IMR-90 (cell line): ENCODE data around the gene TSR3. TPM values are rescaled to one million over a fixed set of nuclear protein-coding genes. Genes with fewer than 3 reads are reported as not detected.

ENCODE experiments used
- ATAC-seq: fragments of 200-7000 bp; cut with Tn5 transposase; 2 replicates; pipeline ENCODE4 v1.9.1; 2020; ENCODE audit warnings: low read depth, mild to moderate bottlenecking, moderate library complexity
- BruUV-seq: library from RNA; stranded (reverse); fragments of 400-500 nt; replicated peaks from 2 replicates; lab custom pipeline; 2021; lab: Mats Ljungman, UMichigan
- CTCF ChIA-PET: fragments of 300-600 bp; formaldehyde crosslinking; extraction: SDS; loops from one replicate; lab custom pipeline; 2021; ENCODE audit warnings: antibody characterized with exemption; lab: Yijun Ruan, JAX
- POLR2A ChIA-PET: fragments of 300-600 bp; sonication (Branson Sonifier 250); formaldehyde crosslinking; loops from one replicate; lab custom pipeline; 2022; ENCODE audit warnings: antibody characterized with exemption; ENCODE audit not compliant: unreplicated experiment; lab: Charles Lee
- DNase-seq: peaks from one replicate; pipeline ENCODE4 v3.0.0; 2013
- H2AFZ ChIP-seq: replicated peaks from 2 replicates; pipeline ENCODE3; 2013; ENCODE audit warnings: low read length, mild to moderate bottlenecking; ENCODE audit not compliant: poor library complexity
- H2AK5ac ChIP-seq: 2 replicates; pipeline ENCODE4 v1.6.1; 2013; ENCODE audit warnings: low read depth, low read length, inconsistent platforms
- H2AK9ac ChIP-seq: replicated peaks from 2 replicates; pipeline ENCODE3; 2013; ENCODE audit warnings: mild to moderate bottlenecking, low read depth, low read length, moderate library complexity; ENCODE audit not compliant: poor library complexity
- H2BK120ac ChIP-seq: 2 replicates; pipeline ENCODE4 v1.6.1; 2013; ENCODE audit warnings: low read depth, low read length, inconsistent platforms
- H2BK15ac ChIP-seq: 3 replicates; pipeline ENCODE4 v1.6.1; 2013; ENCODE audit warnings: low read depth, low read length, inconsistent platforms
- H2BK20ac ChIP-seq: 2 replicates; pipeline ENCODE4 v1.6.1; 2013; ENCODE audit warnings: low read depth, mild to moderate bottlenecking, inconsistent platforms, low read length, moderate library complexity
- H2BK5ac ChIP-seq: 2 replicates; pipeline ENCODE4 v1.6.1; 2013; ENCODE audit warnings: mild to moderate bottlenecking, low read depth, low read length, inconsistent platforms; ENCODE audit not compliant: poor library complexity, severe bottlenecking
- H3K14ac ChIP-seq: replicated peaks from 2 replicates; pipeline ENCODE4 v1.6.1; 2013; ENCODE audit warnings: low read depth, low read length, inconsistent platforms
- H3K18ac ChIP-seq: 2 replicates; pipeline ENCODE4 v1.6.1; 2013; ENCODE audit warnings: low read depth, low read length, control low read depth
- H3K23ac ChIP-seq: 2 replicates; pipeline ENCODE4 v1.6.1; 2013; ENCODE audit warnings: low read depth, low read length, inconsistent platforms
- H3K27ac ChIP-seq: 2 replicates; pipeline ENCODE4 v1.5.1; 2013; ENCODE audit warnings: mild to moderate bottlenecking, control low read depth, low read length; ENCODE audit not compliant: insufficient read depth
- H3K27me3 ChIP-seq: 2 replicates; pipeline ENCODE4 v1.6.1; 2013; ENCODE audit warnings: low read length; ENCODE audit not compliant: control insufficient read depth, insufficient read depth
- H3K36me3 ChIP-seq: 2 replicates; pipeline ENCODE4 v1.6.1; 2013; ENCODE audit warnings: low read length, mixed read lengths; ENCODE audit not compliant: control insufficient read depth, insufficient read depth
- H3K4ac ChIP-seq: 2 replicates; pipeline ENCODE4 v1.6.1; 2013; ENCODE audit warnings: low read depth, low read length, inconsistent platforms
- H3K4me1 ChIP-seq: 2 replicates; pipeline ENCODE4 v1.6.1; 2013; ENCODE audit warnings: low read length, mixed read lengths; ENCODE audit not compliant: control insufficient read depth, insufficient read depth
- H3K4me2 ChIP-seq: 2 replicates; pipeline ENCODE4 v1.6.1; 2013; ENCODE audit warnings: low read depth, mild to moderate bottlenecking, control low read depth, low read length, moderate library complexity
- H3K4me3 ChIP-seq: 2 replicates; pipeline ENCODE4 v1.5.1; 2013; ENCODE audit warnings: low read depth, mild to moderate bottlenecking, control low read depth, low read length, moderate library complexity; ENCODE audit not compliant: insufficient read depth
- H3K56ac ChIP-seq: 2 replicates; pipeline ENCODE4 v1.6.1; 2013; ENCODE audit warnings: low read length, inconsistent platforms; ENCODE audit not compliant: insufficient read depth; ENCODE audit errors: extremely low read depth
- H3K79me1 ChIP-seq, 2 experiments: 2 replicates each; pipeline ENCODE4 v1.6.1; 2013; ENCODE audit warnings: low read length in 2 of 2, inconsistent platforms in 1 of 2, low read depth in 1 of 2
- H3K9ac ChIP-seq: 2 replicates; pipeline ENCODE4 v1.6.1; 2013; ENCODE audit warnings: low read depth, low read length, control low read depth
- H3K9me1 ChIP-seq: 2 replicates; pipeline ENCODE4 v1.6.1; 2013; ENCODE audit warnings: low read length, inconsistent platforms; ENCODE audit not compliant: insufficient read depth
- H3K9me3 ChIP-seq: 2 replicates; pipeline ENCODE4 v1.6.1; 2013; ENCODE audit warnings: low read length; ENCODE audit not compliant: control insufficient read depth, insufficient read depth
- H4K20me1 ChIP-seq: 2 replicates; pipeline ENCODE4 v1.6.1; 2013; ENCODE audit warnings: low read length, inconsistent platforms; ENCODE audit not compliant: insufficient read depth
- H4K5ac ChIP-seq: 2 replicates; pipeline ENCODE4 v1.6.1; 2013; ENCODE audit warnings: mild to moderate bottlenecking, low read depth, low read length, control low read depth
- H4K8ac ChIP-seq, 2 experiments: 2 replicates each; pipeline ENCODE4 v1.6.1; 2013; ENCODE audit warnings: low read depth in 2 of 2, low read length in 2 of 2, control low read depth in 1 of 2, inconsistent platforms in 1 of 2
- H4K91ac ChIP-seq: 2 replicates; pipeline ENCODE4 v1.6.1; 2013; ENCODE audit warnings: low read depth, low read length, inconsistent platforms; ENCODE audit not compliant: insufficient read depth
- CHD1 ChIP-seq: IDR thresholded peaks from 2 replicates; pipeline ENCODE4 v1.6.1; 2012; ENCODE audit warnings: low read depth, low read length, improper control_type of control experiment
- RAD21 ChIP-seq: IDR thresholded peaks from 2 replicates; pipeline ENCODE4 v1.6.1; 2012; ENCODE audit warnings: low read length, improper control_type of control experiment
- WGBS, 2 experiments: methylation state at CpG; one replicate each; pipeline versions ENCODE4 v1.1.5 to v1.1.7; 2013; ENCODE audit warnings: missing lambda C conversion rate in 2 of 2; ENCODE audit not compliant: insufficient read length in 1 of 2; ENCODE audit errors: extremely low coverage in 2 of 2; 5-methylcytosine and 5-hydroxymethylcytosine counted together
- dilution Hi-C: fragments of 300-500 bp; cut with HindIII; formaldehyde crosslinking; loops from one replicate; pipeline ENCODE4 v1.14.3; 2018; ENCODE audit warnings: low sequenced_read_pairs; ENCODE audit not compliant: unreplicated experiment
- in situ Hi-C: fragments of 300-500 bp; cut with MboI; formaldehyde crosslinking; loops from 3 replicates; pipeline ENCODE4 v1.14.3; 2019; ENCODE audit warnings: low sequenced_read_pairs, inconsistent platforms, mixed read lengths
- intact Hi-C: fragments of 100-400 bp; cut with micrococcal nuclease; formaldehyde crosslinking; loops from 2 replicates; pipeline ENCODE4 v1.10.0; 2022
- polyA plus RNA-seq, 3 experiments: library from polyadenylated mRNA; depleted of rRNA; stranded (reverse); fragments of >200 nt; gene quantifications; 2 replicates each; pipeline ENCODE4 v1.2.3, GENCODE V29; 2012; ENCODE audit warnings: low replicate concordance in 1 of 3
- total RNA-seq: library from RNA; depleted of rRNA; stranded (reverse); fragments of >200 nt; gene quantifications from 2 replicates; pipeline ENCODE4 v1.2.3, GENCODE V29; 2012
- TF ChIP-seq, protein P1 (sequence below): fragments of 150-350 bp; IDR thresholded peaks from 2 replicates; pipeline ENCODE4 v1.6.1; 2017; ENCODE audit warnings: mild to moderate bottlenecking, antibody characterized with exemption, low read length, low read depth

Gene TSR3
- total and polyA plus RNA-seq, 2 of the 4 experiments (the other 2 are of a cell fraction): 38.0 to 52.9 TPM

DNA sequence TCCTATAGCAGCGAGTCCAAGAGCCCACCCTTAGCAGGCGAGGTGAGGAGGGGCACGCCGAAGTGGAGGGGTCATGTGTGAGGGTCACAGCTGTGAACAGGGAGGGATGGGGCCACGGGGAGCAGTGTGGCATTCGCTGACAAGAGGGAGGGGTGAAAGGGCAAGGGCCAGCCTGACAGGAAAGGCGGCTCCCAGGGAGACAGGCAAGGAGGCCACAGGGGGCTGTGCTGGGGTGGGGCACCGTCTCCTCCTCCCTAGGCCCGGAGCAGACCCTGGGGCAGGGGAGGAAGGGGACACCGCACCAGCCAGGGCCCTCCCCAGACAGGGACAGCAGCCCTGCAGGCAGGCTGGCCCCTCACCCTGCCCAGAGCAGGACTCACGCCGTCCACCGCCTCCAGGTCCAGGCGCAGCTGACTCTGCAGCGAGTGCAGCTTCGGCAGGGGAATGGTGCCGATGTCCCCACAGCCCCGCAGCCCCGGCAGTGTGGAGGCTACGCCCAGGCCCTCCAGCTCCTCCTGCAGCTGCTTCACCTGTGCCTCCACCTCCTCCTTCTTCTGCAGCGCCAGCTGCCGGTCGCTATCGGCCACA, 15.1 kb upstream of the TSR3 start:
- no peak for ATAC-seq
- dilution Hi-C loops: no loop called here

More for the DNA sequence above, 15.1 kb upstream of the TSR3 start:
- Histone ChIP-seq H3K27me3 (no peaks in the 10 kb centered on the region), H3K14ac (no peak overlapping the region), H3K4me1 (no peaks in the 10 kb centered on the region), H3K36me3 (peaks cover 56% of the 10 kb centered on the region), H3K79me1 (peaks cover 2 to 23% of the 10 kb centered on the region in 2 experiments; a peak in 3 of 4 replicates), H3K23ac (no peak overlapping the region), H3K4me3 (no peak overlapping the region), H3K56ac (no peak overlapping the region), H4K20me1 (peaks cover 7% of the 10 kb centered on the region; the same call in 1 of the 2 replicates), H3K4ac (no peak overlapping the region), H2BK15ac (no peak overlapping the region), H2BK20ac (no peak overlapping the region), H3K9me3 (no peaks in the 10 kb centered on the region), H3K18ac (no peak overlapping the region), H2AK5ac (no peak overlapping the region), H4K5ac (no peak overlapping the region), H2AFZ (peak overlapping the region; percentile 21), H4K91ac (no peak overlapping the region), H2BK5ac (no peak overlapping the region), H4K8ac (no peak overlapping the region), H3K27ac (no peak overlapping the region), H3K4me2 (no peak overlapping the region), H3K9ac (no peak overlapping the region), H3K9me1 (no peaks in the 10 kb centered on the region), H2BK120ac (no peak overlapping the region), H2AK9ac (no peak overlapping the region)
- in situ Hi-C loops (no loop called here), intact Hi-C loops (no loop called here)
- no TSS peak for BruUV-seq
- TF ChIP-seq CHD1 (no peak), RAD21 (no peak)
- TF ChIP-seq, protein P1, sequence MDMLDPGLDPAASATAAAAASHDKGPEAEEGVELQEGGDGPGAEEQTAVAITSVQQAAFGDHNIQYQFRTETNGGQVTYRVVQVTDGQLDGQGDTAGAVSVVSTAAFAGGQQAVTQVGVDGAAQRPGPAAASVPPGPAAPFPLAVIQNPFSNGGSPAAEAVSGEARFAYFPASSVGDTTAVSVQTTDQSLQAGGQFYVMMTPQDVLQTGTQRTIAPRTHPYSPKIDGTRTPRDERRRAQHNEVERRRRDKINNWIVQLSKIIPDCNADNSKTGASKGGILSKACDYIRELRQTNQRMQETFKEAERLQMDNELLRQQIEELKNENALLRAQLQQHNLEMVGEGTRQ: no peak
- CTCF ChIA-PET: no interaction called here
- POLR2A ChIA-PET: no interaction called here
- no peak for DNase-seq
- WGBS, 2 experiments: 85% methylated on average over 12 of the region's 24 CpGs; no CpG with 5 or more reads in 1 of the 2 experiments
